H1 (cell line): Measurements from ENCODE around the gene TPM2. TPM values are rescaled to one million over a fixed set of nuclear protein-coding genes. Genes with fewer than 3 reads are reported as not detected.

Source experiments
- BCL11A ChIP-seq, 2 experiments: IDR thresholded peaks; one replicate each; pipeline ENCODE4 v1.6.1; 2011; ENCODE audit warnings: low read depth in 2 of 2, low read length in 2 of 2, mild to moderate bottlenecking in 2 of 2
- CHD7 ChIP-seq: fragments of 300-600 bp; sonication (generic); IDR thresholded peaks from 2 replicates; pipeline ENCODE4 v1.7.1; 2012; ENCODE audit warnings: low read length, moderate library complexity, mild to moderate bottlenecking, inconsistent platforms; ENCODE audit not compliant: insufficient replicate concordance
- CREB1 ChIP-seq: IDR thresholded peaks from 2 replicates; pipeline ENCODE4 v1.6.1; 2012; ENCODE audit warnings: inconsistent platforms
- E2F6 ChIP-seq: IDR thresholded peaks from 2 replicates; pipeline ENCODE4 v1.6.1; 2012; ENCODE audit warnings: inconsistent platforms
- EZH2 ChIP-seq: fragments of 200-600 bp; sonication (generic); IDR thresholded peaks from 2 replicates; pipeline ENCODE4 v1.7.1; 2012; ENCODE audit warnings: low read depth, mild to moderate bottlenecking, moderate library complexity, low read length, inconsistent platforms; ENCODE audit not compliant: severe bottlenecking
- JUN ChIP-seq: IDR thresholded peaks from 2 replicates; pipeline ENCODE4 v1.6.1; 2011; ENCODE audit warnings: low read depth, mild to moderate bottlenecking, improper control_type of control experiment, low read length
- MAX ChIP-seq: IDR thresholded peaks from 2 replicates; pipeline ENCODE4 v1.6.1; 2012; ENCODE audit warnings: inconsistent platforms
- SP4 ChIP-seq: IDR thresholded peaks from 2 replicates; pipeline ENCODE4 v1.6.1; 2012; ENCODE audit warnings: low read length, inconsistent platforms
- TAF1 ChIP-seq: IDR thresholded peaks from 2 replicates; pipeline ENCODE4 v1.6.1; 2011; ENCODE audit warnings: mild to moderate bottlenecking, low read depth, low read length
- polyA plus RNA-seq, 7 experiments: library from polyadenylated mRNA; depleted of rRNA in 3 of 7; stranded (reverse) in 5 of 7; unstranded in 2 of 7; fragments of >200 nt in 5 of 7; fragments of 200-250 nt in 2 of 7; gene quantifications; 1 replicate in 5 of 7; 2 replicates in 1 of 7; 4 replicates in 1 of 7; pipeline versions ENCODE4 v1.2.1 to v1.2.3, GENCODE V29; 2011 to 2013; ENCODE audit warnings: missing spikeins in 2 of 7, mixed read lengths in 2 of 7
- total RNA-seq: library from RNA; stranded (reverse); fragmentation: NEBNext Ultra II Directional; extraction: Animal tissue kit (Norgen Biotek cat#: 25700); gene quantifications from 2 replicates; pipeline ENCODE4 v1.2.1, GENCODE V29; 2021

The TPM2 gene
- total and polyA plus RNA-seq, 2 of the 8 experiments (the other 6 are each of a cell fraction or from before 2014, with no cell fraction given): 62.5 to 181 TPM

- TF ChIP-seq CHD7: no peak
- no peak for TF ChIP-seq E2F6
- TF ChIP-seq JUN: no peak
- TF ChIP-seq BCL11A (IDR thresholded peaks at IDR 0.05; ENCODE audit: low read depth in 2 of 2, low read length in 2 of 2): no peak
- TF ChIP-seq EZH2: no peak
- TF ChIP-seq MAX: no peak
- no peak for TF ChIP-seq TAF1
- no peak for TF ChIP-seq CREB1
- TF ChIP-seq SP4: no peak
These were observed 43.2 kb upstream of the TPM2 start (continued) for GRCh38 chr9:35732800-35733541.
